Measurements from ENCODE around the gene RNF217.
"Not testable (repeated sequence)": the region's sequence is repeated elsewhere in the genome, so short reads cannot be mapped to it uniquely, and the experiment has no call there.

RNF217 gene

GRCh38 chr6:124961777-124962638 is at the start of gene RNF217:
Gene RNF217 (plus strand): TSS chr6:124962437. CDS start chr6:124962545, 108 bp downstream.
- DNase-seq (ENCODE audit: low read depth): no peak

GRCh38 chr6:124913056-124913455 is 49.2 kb upstream of the RNF217 start:
- no peak for DNase-seq (ENCODE audit: low read depth)

GRCh38 chr6:124917769-124918168 is 44.5 kb upstream of the RNF217 start:
- DNase-seq (ENCODE audit: low read depth): no peak

- DNase-seq (ENCODE audit: low read depth): not testable (repeated sequence)
Measured at GRCh38 chr6:124919703-124920102, 42.5 kb upstream of the RNF217 start.

GRCh38 chr6:124924333-124924759 is 37.9 kb upstream of the RNF217 start:
- no peak for DNase-seq (ENCODE audit: low read depth)

- no peak for DNase-seq (ENCODE audit: low read depth)
Measured at GRCh38 chr6:124926435-124926834, 35.8 kb upstream of the RNF217 start.

- DNase-seq (ENCODE audit: low read depth): no peak
Measured at GRCh38 chr6:124927806-124928205, 34.4 kb upstream of the RNF217 start.

GRCh38 chr6:124928851-124929250 is 33.4 kb upstream of the RNF217 start:
- no peak for DNase-seq (ENCODE audit: low read depth)

- DNase-seq (ENCODE audit: low read depth): no peak
Measured at GRCh38 chr6:124937645-124938044, 24.6 kb upstream of the RNF217 start.

- DNase-seq (ENCODE audit: low read depth): no peak
Measured at GRCh38 chr6:124941259-124941658, 21.0 kb upstream of the RNF217 start.

- DNase-seq (ENCODE audit: low read depth): no peak
Measured at GRCh38 chr6:124943658-124944057, 18.6 kb upstream of the RNF217 start.

- no peak for DNase-seq (ENCODE audit: low read depth)
Measured at GRCh38 chr6:124947971-124948451, 14.2 kb upstream of the RNF217 start.

- DNase-seq (ENCODE audit: low read depth): no peak
Measured at GRCh38 chr6:124949706-124950105, 12.5 kb upstream of the RNF217 start.

GRCh38 chr6:124953808-124954207 is 8.4 kb upstream of the RNF217 start:
- DNase-seq (ENCODE audit: low read depth): no peak

- DNase-seq (ENCODE audit: low read depth): no peak
Measured at GRCh38 chr6:124955108-124955856, 7.0 kb upstream of the RNF217 start.

- no peak for DNase-seq (ENCODE audit: low read depth)
Measured at GRCh38 chr6:124956018-124956417, 6.2 kb upstream of the RNF217 start.

- DNase-seq (ENCODE audit: low read depth): no peak
Measured at GRCh38 chr6:124958149-124958548, 4.1 kb upstream of the RNF217 start.

GRCh38 chr6:124958759-124959354 is 3.4 kb upstream of the RNF217 start:
- DNase-seq (ENCODE audit: low read depth): no peak

GRCh38 chr6:124960757-124961463 is 1.3 kb upstream of the RNF217 start:
- no peak for DNase-seq (ENCODE audit: low read depth)

- no peak for DNase-seq (ENCODE audit: low read depth)
Measured at GRCh38 chr6:124961464-124961776, 817 bp upstream of the RNF217 start.

- DNase-seq (ENCODE audit: low read depth): no peak
Measured at GRCh38 chr6:124962639-124963415, 590 bp downstream of the RNF217 start.

Measured in activated T-cell treated with anti-CD3 and anti-CD28 coated beads for 24 hours (primary cell).